ACC112 (cell line): ENCODE data around the gene SPATA6L.

ENCODE experiments used
- H2AFZ ChIP-seq: fragments of 200-600 bp; sonication (generic); one replicate; pipeline ENCODE4 v1.6.0; 2017; ENCODE audit warnings: antibody characterized with exemption, low read length; ENCODE audit not compliant: unreplicated experiment
- H3K27ac ChIP-seq: fragments of 200-600 bp; sonication (generic); 2 replicates; pipeline ENCODE4 v1.5.1; 2014; ENCODE audit warnings: low read depth, mild to moderate bottlenecking, antibody characterized with exemption, low read length, moderate library complexity
- H3K27me3 ChIP-seq: fragments of 200-600 bp; sonication (generic); 2 replicates; pipeline ENCODE4 v1.6.1; 2014; ENCODE audit warnings: mild to moderate bottlenecking, antibody characterized with exemption, low read length, moderate library complexity, mixed read lengths; ENCODE audit not compliant: insufficient read depth
- H3K36me3 ChIP-seq: fragments of 200-600 bp; sonication (generic); 2 replicates; pipeline ENCODE4 v1.6.1; 2016; ENCODE audit warnings: mild to moderate bottlenecking, antibody characterized with exemption, low read length, moderate library complexity, mixed read lengths; ENCODE audit not compliant: insufficient read depth
- H3K4me1 ChIP-seq: fragments of 200-600 bp; sonication (generic); one replicate; pipeline ENCODE4 v1.6.1; 2016; ENCODE audit warnings: low read length, mixed read lengths; ENCODE audit not compliant: insufficient read depth, unreplicated experiment, control insufficient read depth
- H3K4me3 ChIP-seq: fragments of 200-600 bp; sonication (generic); 2 replicates; pipeline ENCODE4 v1.5.1; 2014; ENCODE audit warnings: mild to moderate bottlenecking, low read depth, low read length
- H3K79me2 ChIP-seq: fragments of 200-600 bp; sonication (generic); one replicate; pipeline ENCODE4 v1.6.0; 2016; ENCODE audit warnings: low read length; ENCODE audit not compliant: control insufficient read depth, unreplicated experiment, insufficient read depth

Gene SPATA6L

DNA sequence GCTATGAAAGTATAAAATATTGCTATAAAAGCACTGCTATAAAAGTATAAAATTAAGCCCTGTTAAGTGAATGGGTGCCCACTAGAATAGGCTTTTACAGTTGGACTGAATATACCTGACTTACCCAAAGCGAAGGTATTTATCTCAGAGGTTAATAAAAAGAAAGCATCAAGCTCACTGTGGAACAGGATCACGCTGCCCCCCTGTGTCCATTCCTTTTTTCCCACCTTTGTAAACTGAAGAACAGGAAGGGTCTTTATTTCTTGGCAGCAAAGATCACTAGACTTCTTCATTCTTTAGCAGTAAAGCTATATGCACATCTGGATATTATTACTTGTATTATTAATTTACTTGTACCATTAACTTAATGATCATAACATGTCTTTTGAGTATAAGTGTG lies 26.3 kb downstream of the SPATA6L start:
- H3K4me3 ChIP-seq = no peak overlapping the region
- no peaks in the 10 kb centered on the region for H3K79me2 ChIP-seq
- no peak overlapping the region for H3K27ac ChIP-seq
- no peak overlapping the region for H2AFZ ChIP-seq
- H3K36me3 ChIP-seq = no peaks in the 10 kb centered on the region
- H3K4me1 ChIP-seq = no peaks in the 10 kb centered on the region
- no peaks in the 10 kb centered on the region for H3K27me3 ChIP-seq

DNA sequence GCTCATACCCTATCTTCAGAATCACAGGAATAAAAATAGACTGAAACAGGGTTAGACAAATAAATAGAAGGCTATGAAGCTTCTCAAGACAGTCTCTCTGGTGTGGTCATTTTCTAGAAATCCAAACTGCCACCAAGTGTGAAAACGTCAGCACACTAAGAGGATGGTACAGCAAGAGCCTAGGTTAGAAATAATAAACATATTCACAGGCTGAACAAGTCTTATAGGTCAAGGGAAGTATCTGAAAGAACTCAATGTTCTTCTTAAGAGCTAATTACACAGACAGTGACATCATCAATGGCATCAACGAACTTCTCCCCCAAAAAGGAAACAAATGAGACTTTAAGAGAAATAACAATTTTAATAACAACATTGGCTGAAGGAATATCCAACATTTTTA lies 26.9 kb downstream of the SPATA6L start:
- Histone ChIP-seq H3K4me3 (no peak overlapping the region), H3K27me3 (no peaks in the 10 kb centered on the region), H3K79me2 (no peaks in the 10 kb centered on the region), H3K36me3 (no peaks in the 10 kb centered on the region), H3K27ac (no peak overlapping the region), H3K4me1 (no peaks in the 10 kb centered on the region), H2AFZ (peak overlapping the region; percentile 18)

GRCh38 chr9:4638968-4639367 lies 27.3 kb downstream of the SPATA6L start:
- H3K36me3 ChIP-seq = no peaks in the 10 kb centered on the region
- no peak overlapping the region for H2AFZ ChIP-seq
- H3K4me1 ChIP-seq = no peaks in the 10 kb centered on the region
- no peak overlapping the region for H3K4me3 ChIP-seq
- H3K79me2 ChIP-seq = no peaks in the 10 kb centered on the region
- no peak overlapping the region for H3K27ac ChIP-seq
- no peaks in the 10 kb centered on the region for H3K27me3 ChIP-seq

DNA sequence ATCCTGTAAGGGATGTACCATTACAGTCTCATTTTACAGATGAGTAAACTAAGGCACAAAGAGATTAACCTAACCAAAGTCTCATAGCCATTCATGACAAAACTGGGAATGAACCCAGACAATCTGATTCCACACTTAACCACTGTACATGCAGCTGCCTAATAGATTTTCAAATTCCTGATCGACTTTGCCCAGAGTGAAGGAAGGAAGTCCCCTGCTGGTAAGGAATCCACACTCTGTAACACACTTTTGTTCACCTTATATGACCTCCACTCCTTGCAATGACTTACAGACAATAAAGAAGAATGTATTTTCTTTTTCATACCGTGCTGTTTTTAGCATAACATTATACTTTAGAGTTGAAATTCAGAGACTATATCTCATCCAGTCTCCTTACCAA lies 35.4 kb downstream of the SPATA6L start:
- Histone ChIP-seq H3K27ac (no peak overlapping the region), H3K27me3 (no peaks in the 10 kb centered on the region), H3K36me3 (no peaks in the 10 kb centered on the region), H3K4me3 (no peak overlapping the region), H3K79me2 (no peaks in the 10 kb centered on the region), H3K4me1 (no peaks in the 10 kb centered on the region), H2AFZ (no peak overlapping the region)

GRCh38 chr9:4622016-4622415 lies 44.3 kb downstream of the SPATA6L start:
- no peaks in the 10 kb centered on the region for H3K36me3 ChIP-seq
- no peak overlapping the region for H2AFZ ChIP-seq
- H3K4me1 ChIP-seq = no peaks in the 10 kb centered on the region
- no peak overlapping the region for H3K27ac ChIP-seq
- H3K27me3 ChIP-seq = no peaks in the 10 kb centered on the region
- no peak overlapping the region for H3K4me3 ChIP-seq
- no peaks in the 10 kb centered on the region for H3K79me2 ChIP-seq

DNA sequence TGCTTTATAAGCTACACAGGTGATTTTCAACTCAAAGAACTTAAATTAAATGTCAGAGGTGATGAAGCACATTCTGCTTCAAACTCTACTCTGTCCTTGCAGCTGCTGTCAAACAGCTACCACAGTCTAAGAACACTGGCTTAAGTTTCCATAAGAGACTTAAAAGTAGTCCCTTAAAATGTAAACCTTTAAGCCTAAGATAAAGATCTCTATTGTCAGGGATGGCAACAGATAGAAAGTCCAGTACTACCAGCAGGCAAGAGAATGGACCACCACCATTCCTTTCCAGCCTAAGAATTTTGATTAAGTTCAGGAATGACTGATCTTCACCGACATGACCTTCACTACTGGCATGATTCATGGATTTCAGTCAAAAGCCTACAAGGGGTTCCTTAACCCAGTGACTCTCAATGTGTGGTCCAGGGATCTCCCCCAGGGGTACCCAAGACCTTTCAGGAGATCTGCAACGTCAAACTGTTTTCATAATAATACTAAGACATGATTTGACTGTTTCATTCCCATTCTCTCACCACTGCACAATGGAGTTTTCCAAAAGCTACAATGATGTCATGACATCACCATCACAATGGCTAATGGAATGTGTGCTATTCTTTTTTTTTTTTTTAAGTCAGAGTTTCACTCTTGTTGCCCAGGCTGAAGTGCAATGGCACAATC lies 45.3 kb downstream of the SPATA6L start:
- no peaks in the 10 kb centered on the region for H3K27me3 ChIP-seq
- H2AFZ ChIP-seq = no peak overlapping the region
- no peaks in the 10 kb centered on the region for H3K36me3 ChIP-seq
- H3K79me2 ChIP-seq = no peaks in the 10 kb centered on the region
- no peaks in the 10 kb centered on the region for H3K4me1 ChIP-seq
- H3K27ac ChIP-seq = no peak overlapping the region
- H3K4me3 ChIP-seq = no peak overlapping the region

GRCh38 chr9:4620057-4620765 lies 46.1 kb downstream of the SPATA6L start:
- Histone ChIP-seq H3K4me1 (peaks cover 5% of the 10 kb centered on the region), H3K27ac (no peak overlapping the region), H2AFZ (no peak overlapping the region), H3K4me3 (no peak overlapping the region), H3K36me3 (no peaks in the 10 kb centered on the region), H3K27me3 (no peaks in the 10 kb centered on the region), H3K79me2 (no peaks in the 10 kb centered on the region)

GRCh38 chr9:4618700-4619099 lies 47.6 kb downstream of the SPATA6L start:
- H3K4me3 ChIP-seq = no peak overlapping the region
- peaks cover 11% of the 10 kb centered on the region for H3K4me1 ChIP-seq

GRCh38 chr9:4617752-4618151 lies 48.5 kb downstream of the SPATA6L start:
- Histone ChIP-seq H3K36me3 (no peaks in the 10 kb centered on the region), H3K4me3 (no peak overlapping the region), H3K27me3 (no peaks in the 10 kb centered on the region), H3K27ac (no peak overlapping the region), H2AFZ (no peak overlapping the region), H3K4me1 (peaks cover 11% of the 10 kb centered on the region), H3K79me2 (no peaks in the 10 kb centered on the region)

More at GRCh38 chr9:4618700-4619099, 47.6 kb downstream of the SPATA6L start:
- H3K79me2 ChIP-seq = no peaks in the 10 kb centered on the region
- H2AFZ ChIP-seq = no peak overlapping the region
- no peak overlapping the region for H3K27ac ChIP-seq
- no peaks in the 10 kb centered on the region for H3K27me3 ChIP-seq
- no peaks in the 10 kb centered on the region for H3K36me3 ChIP-seq

DNA sequence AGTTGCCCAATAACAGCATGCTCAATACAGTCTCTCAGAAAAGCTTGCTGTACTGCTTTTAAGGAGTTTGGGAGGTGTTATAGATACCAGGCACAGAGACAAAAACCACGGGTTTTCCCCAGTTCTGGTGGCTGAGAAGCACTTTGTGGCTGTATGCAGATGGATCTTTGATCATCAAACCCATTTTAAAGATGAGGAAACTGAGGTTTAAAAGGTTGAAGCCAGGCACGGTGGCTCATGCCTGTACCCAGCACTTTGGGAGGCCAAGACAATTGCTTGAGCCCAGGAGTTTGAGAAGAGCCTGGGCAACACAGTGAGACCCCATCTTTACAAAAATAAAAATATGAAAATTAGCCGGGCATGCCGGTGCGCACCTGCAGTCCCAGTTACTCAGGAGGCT lies 50.5 kb downstream of the SPATA6L start:
- Histone ChIP-seq H3K4me3 (no peak overlapping the region), H3K79me2 (no peaks in the 10 kb centered on the region), H3K36me3 (no peaks in the 10 kb centered on the region), H3K27me3 (no peaks in the 10 kb centered on the region), H2AFZ (no peak overlapping the region), H3K4me1 (peaks cover 11% of the 10 kb centered on the region), H3K27ac (no peak overlapping the region)

DNA sequence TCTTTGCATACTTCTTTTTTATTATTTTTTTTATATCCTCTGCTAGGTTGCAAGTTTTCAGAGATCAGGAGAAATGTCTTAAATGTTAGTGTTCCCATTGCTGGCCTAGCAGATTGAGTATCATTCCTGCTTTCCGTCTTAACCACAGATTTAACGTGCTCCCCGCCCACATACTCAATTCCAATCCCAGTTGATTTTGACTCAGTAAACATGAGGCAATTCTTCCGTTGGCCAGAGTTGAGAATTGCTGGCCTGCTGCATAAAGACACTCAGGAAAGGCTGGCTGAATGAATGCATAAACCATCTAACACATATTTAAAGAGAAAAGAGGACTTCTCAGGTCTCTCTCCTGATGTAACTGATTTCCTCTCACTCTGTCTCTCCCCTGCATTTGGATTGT lies 51.0 kb downstream of the SPATA6L start:
- Histone ChIP-seq H3K79me2 (no peaks in the 10 kb centered on the region), H3K4me1 (peaks cover 11% of the 10 kb centered on the region), H3K27me3 (no peaks in the 10 kb centered on the region), H3K36me3 (no peaks in the 10 kb centered on the region), H3K4me3 (no peak overlapping the region), H2AFZ (no peak overlapping the region), H3K27ac (no peak overlapping the region)
